ENCODE data around the gene MTFMT. TPM values are rescaled to one million over a fixed set of nuclear protein-coding genes. Genes with fewer than 3 reads are reported as not detected.
A peak's percentile ranks its signal among the peaks of the same experiment; 100 is the strongest.
"Not testable (repeated sequence)": the region's sequence is repeated elsewhere in the genome, so short reads cannot be mapped to it uniquely, and the experiment has no call there.

Gene MTFMT
- total and polyA plus RNA-seq, 2 donors (not counting 1 experiment from before 2014, with no cell fraction given), result 16.6 to 17.0 TPM

DNA sequence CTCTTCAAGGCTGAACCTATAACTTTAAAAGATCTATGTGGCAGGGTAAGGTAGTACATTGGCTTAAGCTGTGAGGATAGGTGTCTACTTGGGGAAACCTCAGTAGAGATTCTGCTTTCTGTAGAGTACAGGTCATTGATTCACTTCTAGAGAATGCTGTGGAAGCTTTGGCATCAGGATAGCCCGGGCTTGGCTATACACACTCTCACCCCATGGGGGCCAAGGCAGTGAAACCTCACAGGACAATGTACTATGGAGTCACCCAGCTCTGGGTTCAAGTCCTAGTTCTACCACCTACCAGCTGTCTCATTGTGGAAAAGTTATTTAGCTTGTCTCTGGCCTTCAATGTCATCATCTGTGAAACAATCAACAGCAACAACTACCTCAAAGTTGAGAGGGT lies 9.0 kb downstream of the MTFMT start:
- TF ChIP-seq, protein P1, sequence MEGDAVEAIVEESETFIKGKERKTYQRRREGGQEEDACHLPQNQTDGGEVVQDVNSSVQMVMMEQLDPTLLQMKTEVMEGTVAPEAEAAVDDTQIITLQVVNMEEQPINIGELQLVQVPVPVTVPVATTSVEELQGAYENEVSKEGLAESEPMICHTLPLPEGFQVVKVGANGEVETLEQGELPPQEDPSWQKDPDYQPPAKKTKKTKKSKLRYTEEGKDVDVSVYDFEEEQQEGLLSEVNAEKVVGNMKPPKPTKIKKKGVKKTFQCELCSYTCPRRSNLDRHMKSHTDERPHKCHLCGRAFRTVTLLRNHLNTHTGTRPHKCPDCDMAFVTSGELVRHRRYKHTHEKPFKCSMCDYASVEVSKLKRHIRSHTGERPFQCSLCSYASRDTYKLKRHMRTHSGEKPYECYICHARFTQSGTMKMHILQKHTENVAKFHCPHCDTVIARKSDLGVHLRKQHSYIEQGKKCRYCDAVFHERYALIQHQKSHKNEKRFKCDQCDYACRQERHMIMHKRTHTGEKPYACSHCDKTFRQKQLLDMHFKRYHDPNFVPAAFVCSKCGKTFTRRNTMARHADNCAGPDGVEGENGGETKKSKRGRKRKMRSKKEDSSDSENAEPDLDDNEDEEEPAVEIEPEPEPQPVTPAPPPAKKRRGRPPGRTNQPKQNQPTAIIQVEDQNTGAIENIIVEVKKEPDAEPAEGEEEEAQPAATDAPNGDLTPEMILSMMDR (conservative IDR thresholded peaks at IDR 0.05 in 1 of 2, IDR thresholded peaks at IDR 0.05 in 1 of 2; ENCODE audit: low read depth in 1 of 2, low read length in 2 of 2), result no peak
- no peak for TF ChIP-seq EZH2 (IDR thresholded peaks at IDR 0.05; ENCODE audit: low read length, missing control alignments)

DNA sequence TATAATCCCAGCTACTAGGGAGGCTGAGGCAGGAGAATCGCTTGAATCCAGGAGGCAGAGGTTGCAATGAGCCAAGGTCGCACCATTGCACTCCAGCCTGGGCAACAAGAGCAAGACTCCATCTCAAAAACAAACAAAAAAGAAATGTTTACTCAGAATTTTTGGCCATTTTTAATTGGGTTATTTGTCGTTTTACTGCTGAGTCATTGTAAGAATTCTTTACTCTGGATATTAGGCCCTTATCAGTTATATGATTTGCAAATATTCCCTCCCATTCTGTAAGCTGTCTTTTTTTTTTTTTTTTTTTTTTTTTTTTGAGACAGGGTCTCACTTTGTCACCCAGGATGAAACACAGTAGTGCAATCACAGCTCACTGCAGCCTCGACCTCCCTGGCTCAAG lies 18.2 kb downstream of the MTFMT start:
- not testable (repeated sequence) for DNase-seq (ENCODE audit: low read depth in 2 of 2); H3K9me3 ChIP-seq (ENCODE audit: control insufficient read depth, insufficient read depth, low read depth, low read length); H3K4me2 ChIP-seq (ENCODE audit: extremely low read depth, insufficient read depth, low read length); H3K4me3 ChIP-seq (replicated peaks in 1 of 4; ENCODE audit: control extremely low read depth in 1 of 4, insufficient read depth in 1 of 4, low read depth in 3 of 4, low read length in 4 of 4); H4K20me1 ChIP-seq (ENCODE audit: control insufficient read depth, extremely low read depth, insufficient read depth, low read length); H3K79me2 ChIP-seq (ENCODE audit: control insufficient read depth, insufficient read depth, low read length); H2AFZ ChIP-seq (ENCODE audit: low read length); H3K27me3 ChIP-seq (ENCODE audit: control insufficient read depth, insufficient read depth, low read length); H3K36me3 ChIP-seq (ENCODE audit: control insufficient read depth, insufficient read depth, low read length); H3K27ac ChIP-seq (ENCODE audit: insufficient read depth, low read length); H3K4me1 ChIP-seq (ENCODE audit: control insufficient read depth, extremely low read depth, insufficient read depth, low read length); H3K9ac ChIP-seq (ENCODE audit: insufficient read depth, low read length)

More for the DNA sequence above, 9.0 kb downstream of the MTFMT start:
- no peak for DNase-seq (ENCODE audit: low read depth in 2 of 2)
- Histone ChIP-seq H2AFZ (ENCODE audit: low read length) (no peak overlapping the region), H3K4me1 (ENCODE audit: control insufficient read depth, extremely low read depth, insufficient read depth, low read length) (no peaks in the 10 kb centered on the region), H3K4me3 (replicated peaks in 1 of 4; ENCODE audit: control extremely low read depth in 1 of 4, insufficient read depth in 1 of 4, low read depth in 3 of 4, low read length in 4 of 4) (no peak overlapping the region), H3K27me3 (ENCODE audit: control insufficient read depth, insufficient read depth, low read length) (no peaks in the 10 kb centered on the region), H3K9ac (ENCODE audit: insufficient read depth, low read length) (no peak overlapping the region), H3K36me3 (ENCODE audit: control insufficient read depth, insufficient read depth, low read length) (peaks cover 7% of the 10 kb centered on the region), H3K9me3 (ENCODE audit: control insufficient read depth, insufficient read depth, low read depth, low read length) (no peaks in the 10 kb centered on the region), H3K27ac (ENCODE audit: insufficient read depth, low read length) (no peak overlapping the region), H3K4me2 (ENCODE audit: extremely low read depth, insufficient read depth, low read length) (no peak overlapping the region), H4K20me1 (ENCODE audit: control insufficient read depth, extremely low read depth, insufficient read depth, low read length) (no peaks in the 10 kb centered on the region), H3K79me2 (ENCODE audit: control insufficient read depth, insufficient read depth, low read length) (no peaks in the 10 kb centered on the region)

DNA sequence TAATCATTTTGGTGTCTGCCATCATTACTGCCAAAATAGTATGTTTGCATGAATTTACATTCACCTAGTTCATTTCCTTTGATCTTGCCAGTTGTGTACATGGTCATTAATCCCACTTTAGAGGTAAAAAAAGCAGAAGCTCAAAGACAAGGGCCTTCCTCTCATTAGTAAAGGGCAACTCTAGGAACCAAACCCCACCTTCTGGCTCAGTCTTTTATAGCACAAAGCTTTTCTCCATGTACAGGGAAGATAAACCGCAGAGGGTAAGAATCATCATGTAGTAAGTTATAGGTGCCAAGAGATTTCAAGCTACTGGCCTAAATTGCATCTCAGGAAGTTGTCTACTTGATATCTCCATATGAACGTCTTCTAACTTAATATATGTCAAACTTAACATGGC lies 20.5 kb downstream of the MTFMT start:
- TF ChIP-seq, protein P1 (conservative IDR thresholded peaks at IDR 0.05 in 1 of 2, IDR thresholded peaks at IDR 0.05 in 1 of 2; ENCODE audit: low read depth in 1 of 2, low read length in 2 of 2), result peak; percentile 16 to 21
- TF ChIP-seq EZH2 (IDR thresholded peaks at IDR 0.05; ENCODE audit: low read length, missing control alignments), result no peak
- Histone ChIP-seq H4K20me1 (ENCODE audit: control insufficient read depth, extremely low read depth, insufficient read depth, low read length) (no peaks in the 10 kb centered on the region), H3K4me2 (ENCODE audit: extremely low read depth, insufficient read depth, low read length) (no peak overlapping the region), H3K4me3 (replicated peaks in 1 of 4; ENCODE audit: control extremely low read depth in 1 of 4, insufficient read depth in 1 of 4, low read depth in 3 of 4, low read length in 4 of 4) (no peak overlapping the region), H3K79me2 (ENCODE audit: control insufficient read depth, insufficient read depth, low read length) (no peaks in the 10 kb centered on the region), H3K9me3 (ENCODE audit: control insufficient read depth, insufficient read depth, low read depth, low read length) (no peaks in the 10 kb centered on the region), H2AFZ (ENCODE audit: low read length) (no peak overlapping the region), H3K27ac (ENCODE audit: insufficient read depth, low read length) (no peak overlapping the region), H3K4me1 (ENCODE audit: control insufficient read depth, extremely low read depth, insufficient read depth, low read length) (no peaks in the 10 kb centered on the region), H3K9ac (ENCODE audit: insufficient read depth, low read length) (no peak overlapping the region), H3K27me3 (ENCODE audit: control insufficient read depth, insufficient read depth, low read length) (no peaks in the 10 kb centered on the region), H3K36me3 (ENCODE audit: control insufficient read depth, insufficient read depth, low read length) (no peaks in the 10 kb centered on the region)
- peak in 1 of 2 donors; percentile 11 for DNase-seq (ENCODE audit: low read depth in 2 of 2)

Data from fibroblast of lung (primary cell).